ENCODE results near the gene EFNA1. TPM values are rescaled to one million over a fixed set of nuclear protein-coding genes. Genes with fewer than 3 reads are reported as not detected.
A peak's percentile ranks its signal among the peaks of the same experiment; 100 is the strongest.

Gene EFNA1, protein sequence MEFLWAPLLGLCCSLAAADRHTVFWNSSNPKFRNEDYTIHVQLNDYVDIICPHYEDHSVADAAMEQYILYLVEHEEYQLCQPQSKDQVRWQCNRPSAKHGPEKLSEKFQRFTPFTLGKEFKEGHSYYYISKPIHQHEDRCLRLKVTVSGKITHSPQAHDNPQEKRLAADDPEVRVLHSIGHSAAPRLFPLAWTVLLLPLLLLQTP
- total RNA-seq (78.7 and 94.8 TPM in 2 replicates), polyA plus RNA-seq (137 and 172 TPM in 2 replicates)

- Histone ChIP-seq H3K4me3 (peak within 1 kb of the TSS; percentile 45), H3K27me3 (no peaks in the 10 kb centered on the region), H3K27ac (peak within 1 kb of the TSS; percentile 97), H2AFZ (peak within 1 kb of the TSS; percentile 55), H3K9me3 (ENCODE audit: low read depth) (no peaks in the 10 kb centered on the region), H3K9me2 (replicated peaks; ENCODE audit: insufficient read depth) (no peaks in the 10 kb centered on the region), H3K4me2 (peak within 1 kb of the TSS; percentile 98), H3K79me2 (peaks cover 43% of the 10 kb centered on the region), H3K36me3 (replicated peaks; ENCODE audit: insufficient read depth, low read depth) (no peaks in the 10 kb centered on the region), H3K4me1 (ENCODE audit: insufficient read depth) (peaks cover 35% of the 10 kb centered on the region), H4K20me1 (ENCODE audit: insufficient read depth, poor library complexity, severe bottlenecking) (no peaks in the 10 kb centered on the region)
- TF ChIP-seq EZH2phosphoT487 (IDR thresholded peaks at IDR 0.05; ENCODE audit: low read depth, severe bottlenecking, unreplicated experiment), result no peak
- no peak for TF ChIP-seq CTCF (IDR thresholded peaks at IDR 0.05; ENCODE audit: poor library complexity)
- TF ChIP-seq EZH2 (IDR thresholded peaks at IDR 0.05; ENCODE audit: borderline replicate concordance), result no peak
- DNase-seq (ENCODE audit: low spot score), result peak; percentile 88
- 2% methylated on average over 47 of the region's 76 CpGs for WGBS (ENCODE audit: low lambda C conversion rate, missing lambda C conversion rate)
These were observed at the start of gene EFNA1 for GRCh38 chr1:155127105-155127966. Gene EFNA1, plus strand, starts transcription at chr1:155127876. Its CDS starts 102 bp downstream, at chr1:155127978.

GRCh38 chr1:155078469-155079209 is 49.0 kb upstream of the EFNA1 start, which contains the start of gene EFNA3:
Gene EFNA3, plus strand, starts transcription at chr1:155078837. Its CDS starts 105 bp downstream, at chr1:155078942.
- WGBS (ENCODE audit: low lambda C conversion rate, missing lambda C conversion rate), result 1% methylated on average over 21 of the region's 59 CpGs
- H3K4me2 ChIP-seq, result peak within 1 kb of the TSS; percentile 99
- no peaks in the 10 kb centered on the region for H3K36me3 ChIP-seq (replicated peaks; ENCODE audit: insufficient read depth, low read depth)
- H3K27me3 ChIP-seq, result peaks cover 44% of the 10 kb centered on the region
- TF ChIP-seq EZH2phosphoT487 (IDR thresholded peaks at IDR 0.05; ENCODE audit: low read depth, severe bottlenecking, unreplicated experiment) (no peak), EZH2 (IDR thresholded peaks at IDR 0.05; ENCODE audit: borderline replicate concordance) (peak; percentile 50)
- no peaks in the 10 kb centered on the region for H3K9me3 ChIP-seq (ENCODE audit: low read depth)
- H3K79me2 ChIP-seq, result no peaks in the 10 kb centered on the region
- peak within 1 kb of the TSS; percentile 49 for H3K4me3 ChIP-seq
- H4K20me1 ChIP-seq (ENCODE audit: insufficient read depth, poor library complexity, severe bottlenecking), result no peaks in the 10 kb centered on the region
- H3K9me2 ChIP-seq (replicated peaks; ENCODE audit: insufficient read depth), result no peaks in the 10 kb centered on the region
- H3K27ac ChIP-seq, result peak within 1 kb of the TSS; percentile 65
- H3K4me1 ChIP-seq (ENCODE audit: insufficient read depth), result peaks cover 49% of the 10 kb centered on the region
- H2AFZ ChIP-seq, result no peak within 1 kb of the TSS
- peak; percentile 92 for DNase-seq (ENCODE audit: low spot score)

DNA sequence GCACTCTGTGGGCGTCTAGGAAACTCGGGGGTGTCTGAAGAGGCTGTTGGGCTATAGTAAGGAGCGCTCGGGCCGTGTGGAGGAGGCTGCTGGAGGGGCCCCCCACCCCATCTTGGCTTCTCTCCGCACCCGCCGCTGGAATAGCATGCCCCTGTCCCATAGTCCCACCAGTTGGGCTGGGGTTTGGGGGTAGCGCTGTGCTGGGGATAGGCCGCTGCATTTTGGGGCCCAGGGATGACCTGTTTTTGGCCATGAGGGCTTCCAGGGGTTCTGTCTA is 48.5 kb upstream of the EFNA1 start:
- Histone ChIP-seq H3K9me3 (ENCODE audit: low read depth) (no peaks in the 10 kb centered on the region), H3K27me3 (peaks cover 48% of the 10 kb centered on the region), H3K4me2 (peak overlapping the region; percentile 99), H3K9me2 (replicated peaks; ENCODE audit: insufficient read depth) (no peaks in the 10 kb centered on the region), H3K79me2 (no peaks in the 10 kb centered on the region), H3K4me3 (peak overlapping the region; percentile 49), H3K36me3 (replicated peaks; ENCODE audit: insufficient read depth, low read depth) (no peaks in the 10 kb centered on the region), H2AFZ (no peak overlapping the region), H4K20me1 (ENCODE audit: insufficient read depth, poor library complexity, severe bottlenecking) (no peaks in the 10 kb centered on the region), H3K4me1 (ENCODE audit: insufficient read depth) (peaks cover 49% of the 10 kb centered on the region), H3K27ac (no peak overlapping the region)
- 4% methylated on average over 9 of the region's 10 CpGs for WGBS (ENCODE audit: low lambda C conversion rate, missing lambda C conversion rate)
- TF ChIP-seq EZH2 (IDR thresholded peaks at IDR 0.05; ENCODE audit: borderline replicate concordance) (peak; percentile 51), EZH2phosphoT487 (IDR thresholded peaks at IDR 0.05; ENCODE audit: low read depth, severe bottlenecking, unreplicated experiment) (no peak), CTCF (IDR thresholded peaks at IDR 0.05; ENCODE audit: poor library complexity) (no peak)
- DNase-seq (ENCODE audit: low spot score), result no peak
